Inflammatory macrophage treated with lipopolysaccharide for 1 hour (primary cell): ENCODE measurements around the gene FER1L5.
A peak's percentile ranks its signal among the peaks of the same experiment; 100 is the strongest.

Source experiments
- DNase-seq, 2 donors: peaks; one replicate each; pipeline ENCODE4 v3.0.0-alpha.2; 2020 to 2022

Gene FER1L5

GRCh38 chr2:96698221-96698861 lies 55.8 kb downstream of the FER1L5 start:
- DNase-seq: no peak

GRCh38 chr2:96699021-96699420 lies 56.5 kb downstream of the FER1L5 start:
- DNase-seq: no peak

- DNase-seq: no peak
Observed at GRCh38 chr2:96699621-96700020, 57.1 kb downstream of the FER1L5 start.

GRCh38 chr2:96700086-96700485 lies 57.5 kb downstream of the FER1L5 start:
- no peak for DNase-seq

GRCh38 chr2:96701636-96702035 lies 59.1 kb downstream of the FER1L5 start:
- DNase-seq: no peak

GRCh38 chr2:96702098-96702785 lies 59.7 kb downstream of the FER1L5 start:
- no peak for DNase-seq

GRCh38 chr2:96703021-96703751 lies 60.6 kb downstream of the FER1L5 start:
- DNase-seq: no peak

- DNase-seq: no peak
Observed at GRCh38 chr2:96710985-96711384, 68.4 kb downstream of the FER1L5 start.

GRCh38 chr2:96715658-96716057 lies 73.1 kb downstream of the FER1L5 start:
- DNase-seq: peak; percentile 15 to 21

GRCh38 chr2:96716388-96716787 lies 73.8 kb downstream of the FER1L5 start:
- no peak for DNase-seq

GRCh38 chr2:96726131-96726530 lies 83.6 kb downstream of the FER1L5 start:
- peak; percentile 17 to 66 for DNase-seq

GRCh38 chr2:96727431-96727830 lies 84.9 kb downstream of the FER1L5 start:
- peak; percentile 77 to 84 for DNase-seq

GRCh38 chr2:96729748-96730147 lies 87.2 kb downstream of the FER1L5 start:
- DNase-seq: no peak

GRCh38 chr2:96730212-96730611 lies 87.6 kb downstream of the FER1L5 start:
- DNase-seq: no peak

GRCh38 chr2:96733931-96734330 lies 91.4 kb downstream of the FER1L5 start:
- no peak for DNase-seq

GRCh38 chr2:96734880-96735583 lies 92.5 kb downstream of the FER1L5 start:
- no peak for DNase-seq

GRCh38 chr2:96737251-96737650 lies 94.7 kb downstream of the FER1L5 start:
- no peak for DNase-seq

- peak in 1 of 2 donors; percentile 41 for DNase-seq
Observed at GRCh38 chr2:96737831-96738230, 95.3 kb downstream of the FER1L5 start.

GRCh38 chr2:96739076-96739632 lies 96.6 kb downstream of the FER1L5 start:
- no peak for DNase-seq

GRCh38 chr2:96739633-96740428 lies 97.3 kb downstream of the FER1L5 start, which contains the start of gene LMAN2L:
Gene LMAN2L (minus strand): TSS chr2:96740064. CDS start chr2:96740040, 24 bp downstream.
- peak; percentile 97 to 99 for DNase-seq

- no peak for DNase-seq
Observed at GRCh38 chr2:96747061-96747617, 104.6 kb downstream of the FER1L5 start.

GRCh38 chr2:96751800-96752199 lies 109.2 kb downstream of the FER1L5 start:
- DNase-seq: no peak
